ENCODE results near the gene JOSD1. TPM values are rescaled to one million over a fixed set of nuclear protein-coding genes. Genes with fewer than 3 reads are reported as not detected.

Gene JOSD1
- total RNA-seq, 2 donors from 2014 or later: 21.2 to 26.7 TPM

- H3K27ac ChIP-seq (ENCODE audit: low read depth, low read length): no peak overlapping the region
- H3K4me3 ChIP-seq (ENCODE audit: low read length): no peak overlapping the region
- WGBS, 2 experiments (ENCODE audit: insufficient coverage in 1 of 2, insufficient read length in 1 of 2): 96 to 97% methylated on average over 12 to 18 of the region's 18 CpGs
- H3K27ac Mint-ChIP-seq: no peak overlapping the region
- H3K36me3 Mint-ChIP-seq (ENCODE audit: low read depth): peaks cover 50% of the 10 kb centered on the region
- no peaks in the 10 kb centered on the region for H3K4me1 ChIP-seq (ENCODE audit: control insufficient read depth, insufficient read depth, low read length)
- H3K27me3 ChIP-seq (ENCODE audit: control insufficient read depth, insufficient read depth, low read length, poor library complexity, severe bottlenecking): no peaks in the 10 kb centered on the region
- H3K9ac ChIP-seq (ENCODE audit: extremely low read depth, low read length, poor library complexity, severe bottlenecking): no peak overlapping the region
- peaks cover 90% of the 10 kb centered on the region for H3K36me3 ChIP-seq (ENCODE audit: control insufficient read depth, insufficient read depth, low read length)
- no peak for DNase-seq
- H3K4me3 Mint-ChIP-seq: no peak overlapping the region
- TF ChIP-seq CTCF (conservative IDR thresholded peaks at IDR 0.05): no peak
- H3K27me3 Mint-ChIP-seq (ENCODE audit: insufficient read depth): no peaks in the 10 kb centered on the region
- H3K9me3 ChIP-seq (ENCODE audit: control insufficient read depth, low read length): no peaks in the 10 kb centered on the region
- H3K9me3 Mint-ChIP-seq: no peaks in the 10 kb centered on the region
- H3K4me1 Mint-ChIP-seq: no peaks in the 10 kb centered on the region
Measured at GRCh38 chr22:38728871-38729796, 28.4 kb upstream of the JOSD1 start.

GRCh38 chr22:38727530-38728451 lies 27.0 kb upstream of the JOSD1 start:
- Histone ChIP-seq H3K9me3 (ENCODE audit: control insufficient read depth, low read length) (no peaks in the 10 kb centered on the region), H3K27ac (ENCODE audit: low read depth, low read length) (no peak overlapping the region), H3K4me3 (ENCODE audit: low read length) (no peak overlapping the region), H3K9ac (ENCODE audit: extremely low read depth, low read length, poor library complexity, severe bottlenecking) (no peak overlapping the region), H3K36me3 (ENCODE audit: control insufficient read depth, insufficient read depth, low read length) (peaks cover 90% of the 10 kb centered on the region), H3K4me1 (ENCODE audit: control insufficient read depth, insufficient read depth, low read length) (no peaks in the 10 kb centered on the region), H3K27me3 (ENCODE audit: control insufficient read depth, insufficient read depth, low read length, poor library complexity, severe bottlenecking) (no peaks in the 10 kb centered on the region)
- Mint-ChIP-seq H3K36me3 (ENCODE audit: low read depth) (peaks cover 57% of the 10 kb centered on the region), H3K27me3 (ENCODE audit: insufficient read depth) (no peaks in the 10 kb centered on the region), H3K4me3 (no peak overlapping the region), H3K27ac (peak overlapping the region; percentile 44), H3K9me3 (no peaks in the 10 kb centered on the region), H3K4me1 (no peaks in the 10 kb centered on the region)
- TF ChIP-seq CTCF (conservative IDR thresholded peaks at IDR 0.05): no peak
- no peak for DNase-seq
- WGBS, 2 experiments (ENCODE audit: insufficient coverage in 1 of 2, insufficient read length in 1 of 2): 95 to 97% methylated on average over 11 to 15 of the region's 15 CpGs

GRCh38 chr22:38727123-38727522 lies 26.4 kb upstream of the JOSD1 start:
- Mint-ChIP-seq H3K27ac (no peak overlapping the region), H3K4me3 (no peak overlapping the region), H3K9me3 (no peaks in the 10 kb centered on the region), H3K27me3 (ENCODE audit: insufficient read depth) (no peaks in the 10 kb centered on the region), H3K4me1 (no peaks in the 10 kb centered on the region), H3K36me3 (ENCODE audit: low read depth) (peaks cover 62% of the 10 kb centered on the region)
- H3K4me3 ChIP-seq (ENCODE audit: low read length): no peak overlapping the region
- no peak overlapping the region for H3K27ac ChIP-seq (ENCODE audit: low read depth, low read length)
- H3K27me3 ChIP-seq (ENCODE audit: control insufficient read depth, insufficient read depth, low read length, poor library complexity, severe bottlenecking): no peaks in the 10 kb centered on the region
- DNase-seq: no peak
- H3K4me1 ChIP-seq (ENCODE audit: control insufficient read depth, insufficient read depth, low read length): no peaks in the 10 kb centered on the region
- no peak for TF ChIP-seq CTCF (conservative IDR thresholded peaks at IDR 0.05)
- peaks cover 94% of the 10 kb centered on the region for H3K36me3 ChIP-seq (ENCODE audit: control insufficient read depth, insufficient read depth, low read length)
- H3K9me3 ChIP-seq (ENCODE audit: control insufficient read depth, low read length): no peaks in the 10 kb centered on the region
- 92 to 100% methylated on average over 3 to 12 of the region's 12 CpGs for WGBS, 2 experiments (ENCODE audit: insufficient coverage in 1 of 2, insufficient read length in 1 of 2)
- H3K9ac ChIP-seq (ENCODE audit: extremely low read depth, low read length, poor library complexity, severe bottlenecking): no peak overlapping the region

Data from endodermal cell (in vitro differentiated cells).